KMS-11 (cell line): ENCODE results near the gene RALGAPA2.

Experiments used
- H2AFZ ChIP-seq: fragments of 200-600 bp; sonication (generic); 2 replicates; pipeline ENCODE4 v1.6.1; 2016; ENCODE audit warnings: antibody characterized with exemption, mixed run types, low read depth
- H3K27ac ChIP-seq: fragments of 200-600 bp; sonication (generic); 2 replicates; pipeline ENCODE4 v1.6.1; 2016; ENCODE audit warnings: mild to moderate bottlenecking, mixed run types
- H3K27me3 ChIP-seq: fragments of 200-600 bp; sonication (generic); 2 replicates; pipeline ENCODE4 v1.6.1; 2017; ENCODE audit warnings: mild to moderate bottlenecking, low read depth, mixed run types, moderate library complexity; ENCODE audit not compliant: insufficient read depth
- H3K36me3 ChIP-seq: fragments of 200-600 bp; sonication (generic); 2 replicates; pipeline ENCODE4 v1.6.1; 2017; ENCODE audit warnings: mild to moderate bottlenecking, mixed run types; ENCODE audit not compliant: insufficient read depth
- H3K4me1 ChIP-seq: fragments of 200-600 bp; sonication (generic); 2 replicates; pipeline ENCODE4 v1.6.1; 2016; ENCODE audit warnings: mild to moderate bottlenecking, low read depth, mixed run types; ENCODE audit not compliant: poor library complexity, severe bottlenecking
- H3K4me2 ChIP-seq: fragments of 200-600 bp; sonication (generic); 2 replicates; pipeline ENCODE4 v1.7.0; 2016; ENCODE audit warnings: mild to moderate bottlenecking, mixed run types
- H3K4me3 ChIP-seq: fragments of 200-600 bp; sonication (generic); IDR thresholded peaks from 2 replicates; pipeline ENCODE4 v1.6.1; 2017; ENCODE audit warnings: low read depth, low read length, mixed read lengths; ENCODE audit not compliant: insufficient read depth
- H3K79me2 ChIP-seq: fragments of 200-600 bp; sonication (generic); 2 replicates; pipeline ENCODE4 v1.6.1; 2016; ENCODE audit warnings: low read depth, mixed run types; ENCODE audit not compliant: insufficient read depth
- H3K9ac ChIP-seq: fragments of 200-600 bp; sonication (generic); 2 replicates; pipeline ENCODE4 v1.6.1; 2016; ENCODE audit warnings: mild to moderate bottlenecking, mixed run types
- H4K20me1 ChIP-seq: fragments of 200-600 bp; sonication (generic); 2 replicates; pipeline ENCODE4 v1.6.1; 2016; ENCODE audit warnings: mild to moderate bottlenecking, mixed run types; ENCODE audit not compliant: insufficient read depth
- CTCF ChIP-seq: fragments of 200-600 bp; sonication (generic); conservative IDR thresholded peaks from 2 replicates; pipeline ENCODE4 v1.6.1; 2017; ENCODE audit warnings: low read depth, mild to moderate bottlenecking, antibody characterized with exemption, low read length, moderate library complexity, mixed read lengths

Gene RALGAPA2

GRCh38 chr20:20683481-20684321, 28.7 kb downstream of the RALGAPA2 start:
- Histone ChIP-seq H3K27ac (no peak overlapping the region), H3K4me2 (no peak overlapping the region), H3K9ac (no peak overlapping the region), H3K79me2 (no peaks in the 10 kb centered on the region), H2AFZ (no peak overlapping the region), H3K36me3 (no peaks in the 10 kb centered on the region), H4K20me1 (no peaks in the 10 kb centered on the region), H3K27me3 (no peaks in the 10 kb centered on the region), H3K4me3 (no peak overlapping the region), H3K4me1 (no peaks in the 10 kb centered on the region)
- TF ChIP-seq CTCF, result no peak

DNA sequence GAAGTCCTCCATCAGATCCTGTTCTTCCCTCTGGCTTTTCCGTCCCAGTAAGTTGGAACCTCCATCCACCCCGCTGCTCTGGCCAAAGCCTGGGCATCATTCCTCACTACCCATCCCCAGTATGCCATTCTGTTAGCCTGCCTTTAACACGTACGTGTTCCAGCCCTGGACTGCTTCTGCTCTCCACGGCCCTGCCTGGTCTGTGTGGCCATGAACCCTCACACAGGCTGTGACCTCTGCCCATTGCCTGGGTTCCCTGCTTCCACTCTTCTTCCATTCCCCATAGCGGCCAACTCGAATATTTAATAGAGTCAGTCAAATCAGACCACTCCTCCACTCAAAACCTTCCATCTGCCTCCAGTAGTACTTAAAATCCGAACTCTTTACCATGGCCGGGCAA, 29.4 kb downstream of the RALGAPA2 start:
- Histone ChIP-seq H3K27ac (no peak overlapping the region), H3K9ac (no peak overlapping the region), H3K4me3 (no peak overlapping the region), H3K27me3 (no peaks in the 10 kb centered on the region), H4K20me1 (no peaks in the 10 kb centered on the region), H3K79me2 (no peaks in the 10 kb centered on the region), H3K4me2 (no peak overlapping the region), H3K4me1 (no peaks in the 10 kb centered on the region), H2AFZ (no peak overlapping the region), H3K36me3 (no peaks in the 10 kb centered on the region)
- TF ChIP-seq CTCF, result no peak

DNA sequence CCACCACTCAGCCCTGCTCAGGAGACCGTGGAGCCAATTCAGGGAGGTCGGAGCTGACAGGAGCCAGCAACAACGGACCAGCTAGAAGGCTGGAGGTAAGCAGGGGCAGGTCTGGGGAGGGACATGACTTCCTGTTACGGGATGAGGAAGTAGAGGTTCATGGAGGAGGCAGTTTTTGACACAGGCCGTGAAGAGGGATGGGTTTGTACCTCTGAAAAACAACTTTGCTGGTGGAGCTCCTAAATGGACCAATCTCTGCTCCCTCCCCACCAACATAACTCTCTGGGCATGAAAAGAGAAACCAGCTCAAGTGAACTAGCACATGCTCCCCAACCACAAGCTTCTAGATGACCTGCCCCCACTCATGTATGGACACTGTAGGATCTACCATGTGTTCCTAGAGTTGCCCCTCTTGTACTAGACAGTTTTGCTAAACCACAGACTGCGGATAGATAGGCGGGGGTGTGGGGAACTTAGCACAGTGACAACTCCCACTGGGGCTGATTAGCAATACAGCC, 31.4 kb downstream of the RALGAPA2 start:
- H3K79me2 ChIP-seq, result no peaks in the 10 kb centered on the region
- no peaks in the 10 kb centered on the region for H3K4me1 ChIP-seq
- no peaks in the 10 kb centered on the region for H3K27me3 ChIP-seq
- H3K36me3 ChIP-seq, result no peaks in the 10 kb centered on the region
- no peak for TF ChIP-seq CTCF
- H4K20me1 ChIP-seq, result no peaks in the 10 kb centered on the region
- no peak overlapping the region for H2AFZ ChIP-seq
- no peak overlapping the region for H3K4me2 ChIP-seq
- no peak overlapping the region for H3K9ac ChIP-seq
- H3K4me3 ChIP-seq, result no peak overlapping the region
- H3K27ac ChIP-seq, result no peak overlapping the region

DNA sequence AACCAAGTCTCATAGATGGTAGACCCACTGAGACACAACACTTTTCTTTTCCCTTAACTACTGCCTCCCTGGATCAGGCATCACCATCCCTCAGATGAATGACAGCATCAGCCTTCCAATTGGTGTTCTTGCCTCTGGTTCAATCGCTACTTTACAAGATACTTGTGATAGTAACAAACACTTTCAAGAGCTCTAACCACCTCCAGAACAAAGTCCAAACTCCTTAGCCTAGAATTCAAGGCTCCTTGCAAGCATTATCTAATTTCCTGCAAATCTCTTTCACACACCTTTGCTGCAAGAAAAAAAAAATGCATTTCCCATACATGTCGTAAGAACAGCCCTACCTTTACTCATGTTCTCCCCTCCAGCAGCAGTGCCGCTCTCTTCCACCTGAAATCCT, 33.1 kb downstream of the RALGAPA2 start:
- no peak overlapping the region for H3K4me3 ChIP-seq
- no peaks in the 10 kb centered on the region for H3K4me1 ChIP-seq
- H2AFZ ChIP-seq, result no peak overlapping the region
- TF ChIP-seq CTCF, result no peak
- H4K20me1 ChIP-seq, result no peaks in the 10 kb centered on the region
- no peak overlapping the region for H3K27ac ChIP-seq
- no peaks in the 10 kb centered on the region for H3K36me3 ChIP-seq
- no peaks in the 10 kb centered on the region for H3K27me3 ChIP-seq
- H3K9ac ChIP-seq, result no peak overlapping the region
- H3K79me2 ChIP-seq, result no peaks in the 10 kb centered on the region
- H3K4me2 ChIP-seq, result no peak overlapping the region
